ENCODE results near the gene ITGAX. TPM values are rescaled to one million over a fixed set of nuclear protein-coding genes. Genes with fewer than 3 reads are reported as not detected.

Gene ITGAX
- total and polyA plus RNA-seq, 4 donors, result 1.1 to 9.6 (median 1.9) TPM

DNA sequence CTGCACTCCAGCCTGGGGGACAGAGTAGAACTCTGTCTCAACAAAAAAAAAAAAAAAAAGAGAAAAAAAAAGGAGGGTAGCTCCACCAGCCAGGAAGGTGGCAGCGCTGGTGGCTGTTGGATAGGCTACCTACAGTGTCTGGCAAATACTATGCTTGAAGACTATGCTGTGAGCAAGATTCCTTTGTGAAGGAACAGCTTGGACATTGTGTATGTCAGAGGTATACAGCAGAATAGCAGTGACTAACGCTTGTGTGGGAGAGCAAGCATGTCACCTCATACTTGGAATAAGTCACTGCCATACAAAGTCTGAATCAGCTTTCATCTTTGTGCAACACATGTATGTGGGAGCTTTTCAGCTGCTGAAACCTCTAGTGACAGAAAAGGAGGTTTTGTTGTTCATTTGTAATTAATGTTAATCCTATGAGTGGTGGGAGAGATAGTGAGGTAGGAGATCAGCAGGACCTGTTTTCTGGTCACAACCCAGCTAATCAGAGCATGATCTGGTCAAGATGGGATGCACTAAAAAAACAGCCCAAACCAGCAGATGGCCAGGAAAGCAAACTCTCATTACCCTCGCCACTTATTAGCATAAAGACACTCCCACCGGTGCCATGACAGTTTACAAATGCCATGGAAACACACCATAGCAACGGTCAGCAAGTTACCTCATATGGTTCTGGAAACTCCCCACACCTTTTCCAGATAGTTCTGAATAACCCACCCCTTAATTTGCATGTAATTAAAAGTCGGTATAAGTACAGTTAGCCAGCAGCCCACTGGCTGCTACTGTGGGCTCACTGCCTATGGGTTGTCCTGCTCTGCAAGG lies 31.4 kb downstream of the ITGAX start:
- no peaks in the 10 kb centered on the region for H3K27me3 ChIP-seq (ENCODE audit: control insufficient read depth in 4 of 4, insufficient read depth in 4 of 4, low read length in 3 of 4)
- 40% methylated on average over 6 of the region's 6 CpGs for WGBS
- H3K4me1 ChIP-seq (ENCODE audit: control insufficient read depth in 4 of 4, insufficient read depth in 4 of 4, low read length in 3 of 4), result peaks cover 0 to 11% (median 0%) of the 10 kb centered on the region in 4 donors
- H3K27ac ChIP-seq (ENCODE audit: low read depth in 1 of 2, low read length in 2 of 2), result peak overlapping the region in 1 of 2 donors; percentile 54
- no peak overlapping the region for H3K4me3 ChIP-seq (ENCODE audit: low read depth in 1 of 3, low read length in 3 of 3)
- H3K9ac ChIP-seq (ENCODE audit: low read depth in 1 of 2, low read length in 2 of 2), result no peak overlapping the region
- no peak for TF ChIP-seq YY1 (IDR thresholded peaks at IDR 0.05)
- no peak for TF ChIP-seq RAD21 (IDR thresholded peaks at IDR 0.05)
- TF ChIP-seq, protein P1, sequence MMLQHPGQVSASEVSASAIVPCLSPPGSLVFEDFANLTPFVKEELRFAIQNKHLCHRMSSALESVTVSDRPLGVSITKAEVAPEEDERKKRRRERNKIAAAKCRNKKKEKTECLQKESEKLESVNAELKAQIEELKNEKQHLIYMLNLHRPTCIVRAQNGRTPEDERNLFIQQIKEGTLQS (IDR thresholded peaks at IDR 0.05), result no peak
- TF ChIP-seq, protein P2, sequence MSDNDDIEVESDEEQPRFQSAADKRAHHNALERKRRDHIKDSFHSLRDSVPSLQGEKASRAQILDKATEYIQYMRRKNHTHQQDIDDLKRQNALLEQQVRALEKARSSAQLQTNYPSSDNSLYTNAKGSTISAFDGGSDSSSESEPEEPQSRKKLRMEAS (IDR thresholded peaks at IDR 0.05), result no peak
- TF ChIP-seq FOXA2 (IDR thresholded peaks at IDR 0.05), result no peak
- TF ChIP-seq, protein P3, sequence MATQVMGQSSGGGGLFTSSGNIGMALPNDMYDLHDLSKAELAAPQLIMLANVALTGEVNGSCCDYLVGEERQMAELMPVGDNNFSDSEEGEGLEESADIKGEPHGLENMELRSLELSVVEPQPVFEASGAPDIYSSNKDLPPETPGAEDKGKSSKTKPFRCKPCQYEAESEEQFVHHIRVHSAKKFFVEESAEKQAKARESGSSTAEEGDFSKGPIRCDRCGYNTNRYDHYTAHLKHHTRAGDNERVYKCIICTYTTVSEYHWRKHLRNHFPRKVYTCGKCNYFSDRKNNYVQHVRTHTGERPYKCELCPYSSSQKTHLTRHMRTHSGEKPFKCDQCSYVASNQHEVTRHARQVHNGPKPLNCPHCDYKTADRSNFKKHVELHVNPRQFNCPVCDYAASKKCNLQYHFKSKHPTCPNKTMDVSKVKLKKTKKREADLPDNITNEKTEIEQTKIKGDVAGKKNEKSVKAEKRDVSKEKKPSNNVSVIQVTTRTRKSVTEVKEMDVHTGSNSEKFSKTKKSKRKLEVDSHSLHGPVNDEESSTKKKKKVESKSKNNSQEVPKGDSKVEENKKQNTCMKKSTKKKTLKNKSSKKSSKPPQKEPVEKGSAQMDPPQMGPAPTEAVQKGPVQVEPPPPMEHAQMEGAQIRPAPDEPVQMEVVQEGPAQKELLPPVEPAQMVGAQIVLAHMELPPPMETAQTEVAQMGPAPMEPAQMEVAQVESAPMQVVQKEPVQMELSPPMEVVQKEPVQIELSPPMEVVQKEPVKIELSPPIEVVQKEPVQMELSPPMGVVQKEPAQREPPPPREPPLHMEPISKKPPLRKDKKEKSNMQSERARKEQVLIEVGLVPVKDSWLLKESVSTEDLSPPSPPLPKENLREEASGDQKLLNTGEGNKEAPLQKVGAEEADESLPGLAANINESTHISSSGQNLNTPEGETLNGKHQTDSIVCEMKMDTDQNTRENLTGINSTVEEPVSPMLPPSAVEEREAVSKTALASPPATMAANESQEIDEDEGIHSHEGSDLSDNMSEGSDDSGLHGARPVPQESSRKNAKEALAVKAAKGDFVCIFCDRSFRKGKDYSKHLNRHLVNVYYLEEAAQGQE (IDR thresholded peaks at IDR 0.05), result no peak
- TF ChIP-seq RXRA (IDR thresholded peaks at IDR 0.05), result no peak
- no peak for TF ChIP-seq HNF4A (conservative IDR thresholded peaks at IDR 0.05)
- TF ChIP-seq NR2F2 (IDR thresholded peaks at IDR 0.05), result no peak
- no peaks in the 10 kb centered on the region for H3K36me3 ChIP-seq (ENCODE audit: control insufficient read depth in 4 of 4, insufficient read depth in 3 of 4, low read depth in 1 of 4, low read length in 3 of 4)
- H3K9me3 ChIP-seq (ENCODE audit: control insufficient read depth in 4 of 4, low read length in 3 of 4), result peaks cover 0 to 3% (median 0%) of the 10 kb centered on the region in 4 donors
- no peak for DNase-seq (ENCODE audit: low spot score)

DNA sequence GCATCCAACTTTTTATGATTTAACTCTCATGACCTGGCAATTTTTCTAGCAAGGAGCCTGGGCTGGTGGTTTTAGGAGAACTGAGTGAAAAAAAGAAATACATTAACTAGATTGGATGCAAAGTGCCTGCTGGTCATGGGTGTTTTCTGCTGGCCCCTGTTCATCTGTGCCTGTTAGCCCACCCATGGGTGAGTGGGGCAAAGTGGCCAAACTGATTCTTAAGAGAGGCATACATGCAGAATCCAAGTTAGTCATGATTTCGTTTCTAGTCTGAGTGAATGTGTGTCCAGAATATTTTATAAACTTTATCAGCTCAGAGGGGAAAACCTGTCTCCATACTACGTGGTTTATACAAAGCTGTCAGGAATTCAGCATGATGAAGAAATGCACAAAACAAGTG lies 33.6 kb downstream of the ITGAX start:
- no peaks in the 10 kb centered on the region for H3K36me3 ChIP-seq (ENCODE audit: control insufficient read depth in 4 of 4, insufficient read depth in 3 of 4, low read depth in 1 of 4, low read length in 3 of 4)
- no peak overlapping the region for H3K4me3 ChIP-seq (ENCODE audit: low read depth in 1 of 3, low read length in 3 of 3)
- H3K9me3 ChIP-seq (ENCODE audit: control insufficient read depth in 4 of 4, low read length in 3 of 4), result peaks cover 0 to 3% (median 0%) of the 10 kb centered on the region in 4 donors
- H3K4me1 ChIP-seq (ENCODE audit: control insufficient read depth in 4 of 4, insufficient read depth in 4 of 4, low read length in 3 of 4), result peaks cover 0 to 11% (median 0%) of the 10 kb centered on the region in 4 donors
- DNase-seq (ENCODE audit: low spot score), result no peak
- H3K27ac ChIP-seq (ENCODE audit: low read depth in 1 of 2, low read length in 2 of 2), result no peak overlapping the region
- no peak overlapping the region for H3K9ac ChIP-seq (ENCODE audit: low read depth in 1 of 2, low read length in 2 of 2)
- H3K27me3 ChIP-seq (ENCODE audit: control insufficient read depth in 4 of 4, insufficient read depth in 4 of 4, low read length in 3 of 4), result no peaks in the 10 kb centered on the region
- WGBS, result 85% methylated on average over 2 of the region's 2 CpGs
- TF ChIP-seq HNF4G (IDR thresholded peaks at IDR 0.05) (no peak), FOXA1 (IDR thresholded peaks at IDR 0.05) (no peak), SP1 (IDR thresholded peaks at IDR 0.05) (no peak), NR2F2 (IDR thresholded peaks at IDR 0.05) (no peak), EGR1 (IDR thresholded peaks at IDR 0.05; ENCODE audit: low read depth in 2 of 2) (no peak), TAF1 (conservative IDR thresholded peaks at IDR 0.05) (no peak)
- TF ChIP-seq, protein P4, sequence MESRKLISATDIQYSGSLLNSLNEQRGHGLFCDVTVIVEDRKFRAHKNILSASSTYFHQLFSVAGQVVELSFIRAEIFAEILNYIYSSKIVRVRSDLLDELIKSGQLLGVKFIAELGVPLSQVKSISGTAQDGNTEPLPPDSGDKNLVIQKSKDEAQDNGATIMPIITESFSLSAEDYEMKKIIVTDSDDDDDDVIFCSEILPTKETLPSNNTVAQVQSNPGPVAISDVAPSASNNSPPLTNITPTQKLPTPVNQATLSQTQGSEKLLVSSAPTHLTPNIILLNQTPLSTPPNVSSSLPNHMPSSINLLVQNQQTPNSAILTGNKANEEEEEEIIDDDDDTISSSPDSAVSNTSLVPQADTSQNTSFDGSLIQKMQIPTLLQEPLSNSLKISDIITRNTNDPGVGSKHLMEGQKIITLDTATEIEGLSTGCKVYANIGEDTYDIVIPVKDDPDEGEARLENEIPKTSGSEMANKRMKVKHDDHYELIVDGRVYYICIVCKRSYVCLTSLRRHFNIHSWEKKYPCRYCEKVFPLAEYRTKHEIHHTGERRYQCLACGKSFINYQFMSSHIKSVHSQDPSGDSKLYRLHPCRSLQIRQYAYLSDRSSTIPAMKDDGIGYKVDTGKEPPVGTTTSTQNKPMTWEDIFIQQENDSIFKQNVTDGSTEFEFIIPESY (IDR thresholded peaks at IDR 0.05), result no peak

All from liver (tissue), 9 donors.